ENCODE measurements around the gene GABRA5.
"Not testable (repeated sequence)": the region's sequence is repeated elsewhere in the genome, so short reads cannot be mapped to it uniquely, and the experiment has no call there.

Gene GABRA5

DNA sequence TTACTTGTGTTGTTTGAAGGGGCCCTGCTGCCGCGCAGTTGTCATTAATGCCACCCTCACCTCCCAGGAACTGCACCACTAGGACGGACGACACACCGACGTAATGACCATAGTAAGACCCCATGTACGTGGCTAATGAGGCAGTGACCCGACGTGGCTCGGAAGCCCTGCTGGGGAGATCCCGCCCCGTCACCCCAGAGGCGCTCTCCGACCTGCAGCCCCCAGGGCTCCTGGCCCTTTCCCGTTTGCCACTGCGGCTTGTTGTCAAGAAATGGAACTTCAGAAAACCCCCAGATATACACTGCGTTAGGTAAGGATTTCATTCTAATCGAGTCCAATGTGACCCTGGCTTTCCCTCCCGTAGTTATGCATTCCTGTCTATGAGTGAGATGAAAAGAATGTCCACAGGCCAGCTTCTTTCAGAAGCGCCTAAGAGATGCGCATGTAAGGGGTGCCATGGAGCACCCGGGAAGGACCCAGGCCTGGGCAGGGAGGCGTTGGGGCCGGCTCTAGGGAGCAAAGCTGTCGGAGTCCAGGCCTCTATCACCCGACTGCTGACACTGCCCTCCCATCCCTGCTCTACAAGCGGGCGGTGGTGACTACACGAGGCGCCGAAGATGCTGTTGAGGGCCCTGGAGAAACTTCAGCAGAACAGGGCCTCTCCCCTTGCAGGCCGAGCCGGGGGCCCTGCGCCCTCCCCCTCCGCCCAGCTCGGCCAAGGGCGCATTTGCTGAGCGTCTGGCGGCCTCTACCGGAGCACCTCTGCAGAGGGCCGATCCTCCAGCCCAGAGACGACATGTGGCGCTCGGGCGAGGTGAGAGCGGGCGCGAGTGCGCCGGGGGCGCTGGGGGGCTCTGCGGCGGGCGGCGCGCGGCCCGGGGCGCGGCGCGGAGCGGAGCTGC lies at the start of gene GABRA5:
Gene GABRA5 (plus strand): TSS at position 765 of the 902 bp plus-strand sequence. CDS start 2,187 bp downstream, outside the sequence.
- no peak for DNase-seq

DNA sequence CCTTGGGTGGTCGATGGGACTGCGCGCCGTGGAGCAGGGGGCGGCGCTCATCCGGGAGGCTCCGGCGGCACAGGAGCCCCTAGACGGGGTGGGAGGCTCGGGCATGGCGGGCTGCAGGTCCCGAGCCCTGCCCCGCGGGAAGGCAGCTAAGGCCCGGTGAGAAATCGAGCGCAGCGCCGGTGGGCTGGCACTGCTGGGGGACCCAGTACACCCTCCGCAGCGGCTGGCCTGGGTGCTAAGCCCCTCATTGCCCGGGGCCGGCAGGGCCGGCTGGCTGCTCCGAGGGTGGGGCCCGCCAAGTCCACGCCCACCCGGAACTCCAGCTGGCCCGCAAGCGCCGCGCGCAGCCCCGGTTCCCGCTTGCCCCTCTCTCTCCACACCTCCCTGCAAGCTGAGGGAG lies 35.7 kb upstream of the GABRA5 start:
- DNase-seq = not testable (repeated sequence)

DNA sequence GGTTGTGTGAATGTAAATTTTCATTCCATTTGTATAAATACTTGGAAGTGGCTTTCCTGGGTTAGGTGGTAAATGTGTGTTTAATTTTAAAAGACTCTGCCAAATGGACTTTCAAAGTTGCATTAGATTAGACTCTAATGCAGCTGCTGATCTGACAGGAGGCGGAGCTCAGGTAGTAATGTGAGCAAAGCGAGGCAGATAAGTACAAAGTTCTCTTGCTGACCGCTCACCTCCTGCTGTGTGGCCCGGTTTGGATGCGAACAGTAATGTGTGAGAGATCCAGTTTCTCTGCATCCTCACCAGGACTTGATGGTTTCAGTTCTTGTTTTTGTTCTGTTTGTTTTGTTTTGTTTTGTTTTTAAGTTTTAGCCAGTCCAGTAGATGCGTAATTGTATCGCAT lies 34.9 kb upstream of the GABRA5 start:
- no peak for DNase-seq

DNA sequence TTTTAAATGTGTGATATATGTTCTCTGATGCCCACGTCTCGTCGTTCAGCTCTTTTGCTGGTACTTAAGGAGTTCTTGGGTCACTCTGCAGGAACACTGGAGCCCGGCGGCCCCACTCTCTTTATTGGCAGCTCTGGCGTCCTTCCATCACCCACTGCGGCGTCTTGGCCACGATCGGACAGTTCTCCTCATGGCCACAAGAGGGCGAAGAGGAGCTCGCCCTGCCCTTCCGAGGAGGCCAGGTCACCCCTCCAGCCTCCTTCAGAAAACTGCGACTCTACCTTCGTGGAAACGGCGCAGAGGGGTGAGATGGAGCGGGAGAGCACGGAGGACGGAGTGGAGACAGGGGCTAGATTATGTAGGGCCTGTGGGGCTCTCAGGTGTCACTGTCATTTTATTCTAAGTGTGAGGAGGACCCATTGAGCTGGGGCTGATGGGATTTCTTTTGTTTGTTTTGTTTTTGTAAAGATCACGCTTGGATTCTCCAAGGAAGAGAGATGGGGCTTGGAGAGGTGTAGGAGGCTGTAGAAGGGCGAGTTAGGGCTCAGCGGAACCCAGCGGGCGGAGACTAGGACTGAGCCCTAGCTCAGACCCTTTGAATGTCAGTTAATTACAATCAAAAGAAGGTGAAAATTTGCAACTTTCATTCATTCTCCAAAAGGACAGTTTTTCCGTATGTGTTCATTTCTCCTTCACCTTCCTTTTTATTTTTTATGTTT lies 28.0 kb upstream of the GABRA5 start:
- DNase-seq = no peak

DNA sequence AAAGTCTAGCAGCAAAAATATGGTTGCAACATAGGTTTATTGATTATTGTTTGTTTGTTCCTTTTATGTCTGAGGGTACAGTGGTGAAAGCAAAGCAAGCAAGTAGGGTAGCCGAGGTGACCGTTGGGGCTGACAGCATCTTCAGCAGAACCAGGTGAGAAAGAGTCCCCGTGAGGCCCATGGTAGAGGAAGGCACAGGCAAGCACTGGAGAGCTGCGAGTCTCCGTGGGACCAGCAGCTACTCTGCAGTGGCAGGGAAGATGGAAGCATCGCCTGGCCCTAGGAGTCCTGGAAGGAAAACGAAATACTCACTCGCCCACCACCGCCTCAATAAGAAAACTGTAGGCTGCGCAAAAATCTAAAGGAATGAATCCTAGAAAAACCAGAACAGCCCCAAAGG lies 25.3 kb upstream of the GABRA5 start:
- no peak for DNase-seq

DNA sequence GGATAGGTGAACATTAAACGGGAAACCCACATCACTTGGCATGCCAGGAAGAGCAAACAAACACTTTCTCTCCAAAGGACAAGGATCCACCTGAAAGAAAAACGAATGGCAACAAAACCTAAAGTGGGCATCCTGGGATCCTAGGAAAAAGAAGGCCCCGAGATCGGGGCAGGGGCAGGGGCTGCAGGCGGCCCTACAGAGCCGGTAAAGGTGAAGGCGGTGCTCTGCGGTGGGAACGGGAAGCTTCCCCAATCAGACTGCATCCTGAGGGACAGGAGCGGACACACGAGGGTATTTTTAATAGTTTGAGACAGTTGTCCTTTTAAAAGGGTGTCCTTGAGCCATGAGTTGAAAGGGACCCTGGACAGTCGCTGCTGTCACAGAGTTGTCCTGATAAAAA lies 24.9 kb upstream of the GABRA5 start:
- no peak for DNase-seq

DNA sequence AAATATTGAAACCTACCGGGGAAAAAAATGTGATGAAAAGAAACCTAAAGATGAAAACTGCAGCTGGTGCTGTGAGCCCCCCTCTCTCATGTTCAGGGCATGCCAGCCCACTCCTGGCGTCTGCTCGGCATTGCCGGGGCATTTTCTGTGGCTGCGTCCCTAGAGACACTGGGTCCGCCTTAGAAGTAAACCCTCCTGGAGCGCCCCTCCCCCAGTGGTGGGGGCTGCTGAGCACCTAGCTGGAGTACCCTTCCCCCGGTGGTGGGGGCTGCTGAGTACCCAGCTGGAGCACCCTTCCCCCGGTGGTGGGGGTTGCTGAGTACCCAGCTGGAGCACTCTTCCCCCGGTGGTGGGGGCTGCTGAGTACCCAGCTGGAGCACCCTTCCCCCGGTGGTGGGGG lies 24.5 kb upstream of the GABRA5 start:
- DNase-seq = no peak

DNA sequence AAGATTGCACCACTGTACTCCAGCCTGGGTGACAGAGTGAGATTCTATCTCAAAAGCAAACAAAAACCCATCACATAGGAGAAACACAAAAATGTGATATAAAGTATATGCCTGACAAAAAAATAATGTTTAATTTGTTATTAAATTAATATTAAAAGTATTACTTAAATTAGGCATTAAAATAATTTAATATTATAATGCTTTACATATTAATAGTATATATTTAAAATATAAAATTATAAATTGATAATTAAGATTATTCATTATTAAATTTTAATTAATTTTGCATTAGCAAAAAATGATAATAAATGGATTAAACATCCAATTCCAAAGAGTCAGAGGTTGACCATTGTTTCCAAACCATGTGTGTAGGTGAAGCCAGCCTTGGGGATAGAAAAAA lies 22.0 kb upstream of the GABRA5 start:
- no peak for DNase-seq

DNA sequence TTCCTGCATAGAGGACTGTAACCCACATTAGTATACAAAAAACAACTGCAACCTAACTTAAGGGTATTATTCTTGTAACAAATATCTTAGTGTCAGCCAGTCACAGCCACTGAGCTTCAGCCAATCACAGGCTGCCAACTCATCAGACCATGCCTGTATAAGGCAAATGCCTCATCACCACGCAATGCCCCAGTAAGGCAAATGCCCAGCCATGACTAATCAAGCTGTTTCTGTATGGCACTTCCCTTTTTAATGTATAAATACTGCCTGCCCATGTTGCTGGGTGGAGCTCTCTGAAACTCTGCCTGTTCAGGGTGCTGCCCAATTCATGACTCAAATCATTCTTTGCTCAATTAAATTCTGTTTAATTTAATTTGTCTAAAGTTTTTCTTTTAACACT lies 18.4 kb upstream of the GABRA5 start:
- DNase-seq = no peak

DNA sequence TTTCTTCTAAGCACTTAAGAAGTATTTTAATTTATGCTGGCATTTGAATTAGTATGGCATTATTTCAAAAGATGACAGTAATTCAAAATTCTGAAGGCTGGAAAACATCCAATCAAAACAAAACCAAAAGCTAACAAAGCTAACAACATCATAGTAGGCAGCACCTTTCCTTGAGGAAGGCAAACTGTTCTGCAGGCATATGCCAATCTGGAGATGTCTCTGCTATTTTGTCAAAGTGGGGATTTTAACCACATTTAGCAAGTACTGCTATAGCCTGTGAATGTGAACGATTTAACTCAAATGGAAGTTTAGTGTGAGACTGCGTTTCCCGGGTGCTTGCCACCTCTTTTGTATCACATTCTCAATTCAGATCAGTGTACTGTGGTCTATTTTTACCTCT lies 16.7 kb upstream of the GABRA5 start:
- DNase-seq = no peak

DNA sequence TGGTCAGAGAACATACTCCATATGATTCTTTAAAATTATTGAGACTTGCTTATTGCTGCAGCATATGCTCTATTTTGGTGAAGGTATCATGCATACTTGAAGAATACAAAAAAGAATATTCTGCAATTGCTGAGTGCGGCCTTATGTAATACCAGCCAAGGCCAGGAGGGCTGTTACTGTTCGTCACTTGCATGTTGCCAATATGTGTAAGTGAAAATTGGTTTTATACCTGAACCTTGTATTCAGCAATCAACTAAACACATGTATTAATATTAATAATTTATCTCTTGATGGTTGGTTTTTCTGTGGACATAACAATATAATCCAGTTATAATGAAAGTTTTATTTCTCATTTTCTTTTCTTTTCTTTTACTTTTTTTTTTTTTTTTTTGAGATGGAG lies 13.9 kb upstream of the GABRA5 start:
- no peak for DNase-seq

DNA sequence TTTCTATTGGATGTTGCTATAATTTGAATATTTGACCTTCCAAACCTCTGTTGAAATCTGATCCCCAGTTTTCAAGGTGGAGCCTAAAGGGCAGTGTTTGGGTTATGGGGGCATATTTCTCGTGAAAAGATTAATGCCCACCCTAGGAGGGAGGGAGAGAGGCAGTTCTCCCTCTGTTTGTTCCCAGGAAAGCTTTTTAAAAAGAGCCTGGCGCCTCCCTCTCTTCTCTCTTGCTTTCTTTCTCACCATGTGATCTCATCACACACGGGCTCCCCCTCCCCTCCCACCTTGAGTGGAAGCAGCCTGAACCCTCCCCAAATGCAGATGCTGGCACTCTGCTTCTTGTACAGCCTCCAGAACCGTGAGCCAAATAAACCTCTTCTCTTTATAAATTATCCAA lies 12.4 kb upstream of the GABRA5 start:
- DNase-seq = no peak

DNA sequence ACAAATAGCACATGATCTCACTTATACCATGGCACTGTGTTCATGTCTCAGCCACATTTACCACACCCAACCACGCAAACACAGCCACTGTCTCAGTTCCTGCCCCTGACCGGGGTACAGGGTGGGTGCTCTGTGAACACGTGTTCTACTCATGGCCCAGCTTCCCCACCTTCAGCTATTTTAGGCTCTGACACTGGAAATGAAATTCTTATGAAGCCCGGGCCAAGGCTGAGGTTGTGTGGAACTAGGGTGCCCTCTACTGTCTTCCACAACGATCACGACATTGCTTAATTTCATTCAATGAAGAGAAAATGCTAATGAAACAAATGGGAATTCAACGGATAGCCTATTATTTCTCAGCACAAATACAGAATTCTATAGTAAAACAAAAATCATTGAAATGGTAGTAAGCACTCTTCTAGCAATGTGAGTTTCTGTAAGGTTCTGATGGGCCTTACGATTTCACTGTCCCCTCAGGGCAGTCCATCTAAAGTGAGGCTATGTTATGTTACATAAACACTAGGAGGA lies 2.1 kb upstream of the GABRA5 start:
- no peak for DNase-seq

DNA sequence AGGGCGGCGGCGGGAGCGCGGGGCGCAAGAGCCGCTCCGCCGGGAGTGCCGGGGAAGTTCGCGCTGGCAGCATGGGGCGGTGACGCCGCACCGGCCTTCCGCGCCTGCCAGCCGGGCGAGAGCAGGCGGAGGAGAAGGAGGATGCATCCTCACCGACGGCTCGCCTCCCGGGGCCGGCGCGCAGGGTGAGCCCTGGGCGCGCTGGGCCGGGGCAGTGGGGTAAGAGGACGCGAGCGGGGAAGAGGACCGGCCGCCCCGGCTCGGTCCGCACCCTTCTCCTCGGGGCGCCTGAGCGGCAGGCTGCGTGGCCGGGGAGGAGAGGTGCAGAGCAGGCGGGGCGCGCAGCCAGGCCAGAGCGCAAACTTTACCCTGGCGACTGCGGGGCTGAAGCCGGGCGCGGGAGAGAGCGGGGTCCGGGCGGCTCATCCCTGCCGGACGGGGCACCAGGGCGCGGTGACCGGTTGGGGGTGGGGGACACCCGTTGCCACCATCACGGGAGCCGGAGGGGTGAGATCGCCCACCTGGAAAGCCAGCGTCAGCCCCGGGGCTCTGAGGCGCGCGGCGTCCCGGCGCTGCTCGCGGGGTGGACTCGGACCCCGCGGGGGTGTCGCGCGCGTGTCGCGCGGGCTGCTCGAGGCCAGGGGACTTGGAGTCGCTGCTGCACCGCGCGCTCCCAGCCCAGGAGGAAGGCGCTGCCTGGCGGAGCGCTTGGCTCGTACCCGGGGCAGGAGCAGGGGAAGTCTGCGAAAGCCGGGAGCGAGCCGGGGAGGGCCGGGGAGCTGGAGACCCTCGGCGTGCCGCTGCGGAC lies 542 bp downstream of the GABRA5 start:
- DNase-seq = no peak

DNA sequence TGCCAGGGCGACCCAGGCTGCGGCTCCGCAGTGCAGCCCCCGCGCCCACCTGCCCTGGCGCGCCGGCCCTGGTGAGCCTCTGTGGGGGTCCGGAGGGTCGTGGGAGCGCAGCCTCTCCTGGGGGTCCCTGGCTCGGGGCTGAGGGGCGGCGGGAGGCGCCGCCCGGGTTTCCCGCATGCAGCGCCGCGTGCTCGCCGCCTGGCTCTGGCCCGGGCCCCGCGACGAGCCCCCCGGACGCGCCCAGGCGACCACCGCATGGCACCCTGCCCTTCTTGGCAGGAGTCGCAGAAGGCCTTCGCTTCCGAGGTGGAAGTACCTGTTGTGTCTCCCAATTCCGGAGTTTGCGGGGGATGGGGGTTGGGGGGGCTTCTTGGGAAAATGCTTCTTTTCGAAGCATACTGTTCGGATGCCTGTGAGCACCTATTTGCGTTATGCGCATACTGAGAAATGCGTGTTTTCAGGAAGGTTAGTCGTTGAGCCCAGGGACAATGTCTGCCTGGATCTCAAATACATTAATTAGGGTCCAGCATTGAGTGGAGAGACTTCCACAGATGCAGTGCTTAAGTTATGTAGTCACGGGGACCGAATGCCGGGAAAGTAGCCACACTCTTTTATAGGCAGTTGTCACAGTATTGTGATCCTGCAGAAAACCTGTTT lies 1.3 kb downstream of the GABRA5 start:
- no peak for DNase-seq

DNA sequence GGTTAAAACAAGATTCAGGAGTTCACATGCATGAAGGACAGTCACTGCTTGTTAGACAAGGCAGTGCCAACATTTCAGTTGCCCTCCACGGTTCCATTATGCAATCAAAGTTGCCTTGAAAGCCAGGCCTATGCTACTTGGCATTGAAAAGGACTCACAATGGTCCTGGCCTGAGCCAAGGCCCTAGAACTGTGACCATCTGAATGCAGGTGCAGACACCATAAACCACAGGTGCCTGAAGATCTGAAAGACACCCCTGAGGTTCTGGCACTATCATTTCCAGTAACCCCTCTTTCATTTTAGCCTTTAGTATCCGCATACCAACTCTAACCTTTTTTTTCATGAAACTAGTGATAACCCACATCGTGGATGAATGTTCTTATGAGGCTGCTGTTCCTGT lies 2.8 kb downstream of the GABRA5 start:
- no peak for DNase-seq

DNA sequence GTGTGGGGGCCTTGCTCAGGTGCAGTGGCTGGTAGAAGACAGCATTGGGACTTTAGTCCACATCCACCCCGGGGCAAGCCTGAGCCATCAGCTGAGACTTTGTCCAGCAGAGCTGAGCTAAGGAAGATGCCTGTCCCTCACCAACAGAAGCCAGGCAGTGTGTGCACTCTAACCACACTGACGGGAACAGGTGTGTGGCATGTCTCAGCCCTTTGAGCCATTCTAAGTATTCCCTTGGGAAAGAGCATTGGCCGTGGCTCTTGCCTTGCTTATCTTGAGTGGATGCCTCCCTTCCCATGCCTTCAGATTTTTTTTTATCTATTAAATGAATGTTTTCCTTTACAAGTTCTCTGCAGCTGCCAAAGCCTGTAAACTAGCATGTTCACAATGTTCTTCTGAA lies 3.5 kb downstream of the GABRA5 start:
- DNase-seq = no peak

DNA sequence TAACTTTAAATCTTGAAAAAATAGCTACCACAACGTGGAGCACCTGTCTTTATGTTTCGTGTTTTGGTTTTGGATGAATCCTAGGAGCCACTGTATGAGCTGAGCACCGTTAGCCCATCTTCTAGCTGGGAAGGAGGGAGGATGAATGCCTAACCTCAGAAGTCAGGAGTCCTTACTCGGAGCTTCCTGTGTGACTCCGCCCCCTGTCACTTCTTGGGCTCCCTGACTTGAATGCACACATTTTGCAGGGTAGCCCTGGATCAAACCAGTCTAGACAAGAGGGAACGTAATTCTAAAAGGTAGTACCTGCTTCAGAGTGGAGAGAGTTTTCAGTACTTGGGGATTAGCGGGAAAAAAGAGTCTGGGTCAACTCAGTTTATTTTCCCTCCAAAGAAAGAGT lies 5.3 kb downstream of the GABRA5 start:
- DNase-seq = no peak

DNA sequence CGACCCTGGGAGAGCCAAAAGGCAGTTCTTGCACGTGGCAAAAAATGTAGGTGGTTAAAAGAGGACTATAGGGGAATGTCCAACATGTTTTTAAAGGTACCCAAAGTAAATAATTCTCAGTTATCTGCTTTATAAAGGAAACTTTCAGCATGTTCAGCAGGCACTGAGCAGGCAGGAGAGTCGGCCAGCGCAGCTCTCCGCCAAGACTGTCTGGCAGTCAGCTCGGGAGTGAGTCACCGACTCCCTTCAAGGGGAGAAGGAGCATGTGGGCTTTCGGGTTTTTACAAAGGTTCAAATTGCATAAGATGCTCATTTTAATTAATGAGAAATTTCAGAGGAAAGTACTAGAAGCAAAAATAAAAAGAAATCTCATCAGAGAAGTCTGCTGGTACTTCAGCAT lies 7.0 kb downstream of the GABRA5 start:
- DNase-seq = no peak

DNA sequence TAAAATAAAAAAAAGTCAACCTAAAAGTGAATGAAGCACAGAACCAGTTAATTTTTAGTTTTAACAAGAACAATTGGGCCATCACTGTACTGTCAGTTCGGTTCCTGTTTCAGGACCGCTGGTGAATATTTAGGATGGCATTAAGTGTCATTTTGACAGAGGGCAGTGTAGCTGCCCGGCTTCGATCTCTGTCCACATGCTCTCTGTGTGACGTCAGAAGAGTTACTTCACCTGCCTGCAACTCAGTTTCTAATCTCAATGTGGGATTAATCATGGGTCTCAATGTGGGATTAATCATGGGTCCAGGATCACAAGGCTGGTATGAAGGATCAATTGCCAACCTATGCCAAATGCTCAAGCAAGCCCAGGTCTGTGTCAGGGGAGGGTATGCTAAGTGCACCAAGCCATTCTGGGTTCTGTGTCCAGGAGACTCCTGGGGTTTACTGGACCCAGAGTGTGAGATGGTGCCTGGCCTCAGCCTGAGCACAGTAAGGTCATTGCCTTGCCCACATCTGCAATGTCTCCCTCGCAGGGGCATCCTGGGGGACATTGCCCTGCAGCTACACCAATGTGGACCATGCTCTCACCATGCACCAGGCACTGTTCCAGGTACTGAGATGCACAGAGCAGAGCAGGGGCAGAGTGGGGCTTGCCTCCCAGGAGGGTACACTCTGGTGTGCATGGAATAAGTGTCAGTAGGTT lies 8.1 kb downstream of the GABRA5 start:
- DNase-seq = no peak

DNA sequence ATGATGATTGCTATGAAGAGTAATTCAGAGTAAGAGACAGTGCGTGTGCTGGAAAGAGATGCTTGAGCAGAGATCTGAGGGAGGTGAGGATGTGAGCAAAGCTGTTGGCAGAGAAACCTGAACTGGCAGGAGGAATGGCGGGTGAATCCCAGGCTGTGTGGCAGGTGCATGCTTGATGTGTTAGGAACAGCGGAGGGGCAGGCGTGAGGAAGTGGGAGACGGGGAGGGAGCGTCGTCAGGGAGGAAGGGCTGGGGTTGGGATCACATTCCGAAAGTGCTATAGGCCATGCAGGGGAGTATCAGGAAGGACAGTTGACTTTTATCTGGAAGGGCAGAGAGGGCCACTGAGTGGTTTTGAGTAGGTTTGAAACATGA lies 8.6 kb downstream of the GABRA5 start:
- no peak for DNase-seq

DNA sequence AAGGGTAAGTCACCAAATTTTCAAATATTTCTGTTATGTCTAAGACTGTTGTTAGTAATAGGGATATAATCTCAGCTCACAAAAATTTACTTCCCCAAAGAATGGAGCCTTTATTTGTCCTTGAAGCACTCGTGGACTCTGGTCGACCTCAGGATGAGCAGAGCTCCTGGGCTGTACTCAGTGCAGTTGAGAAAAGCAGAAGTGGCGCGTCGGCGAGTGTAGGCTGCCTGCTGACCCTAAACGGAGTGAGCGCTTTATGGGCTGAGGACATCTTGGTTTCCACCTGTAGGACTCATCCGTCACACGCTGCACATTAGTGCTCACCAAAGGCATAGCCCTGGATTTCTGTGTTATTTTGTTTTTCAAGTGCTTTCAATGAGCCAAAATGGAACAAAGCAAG lies 11.0 kb downstream of the GABRA5 start:
- DNase-seq = no peak
